HG03442 (cell line): ENCODE data around the gene GRIP2.

Source experiments
- ATAC-seq: cut with Tn5 transposase; IDR thresholded peaks from one replicate; pipeline ENCODE4 v1.9.1; 2021; ENCODE audit warnings: mild to moderate bottlenecking, moderate library complexity; ENCODE audit not compliant: unreplicated experiment

Gene GRIP2

GRCh38 chr3:14508505-14508819 is 31.7 kb downstream of the GRIP2 start:
- ATAC-seq = no peak

DNA sequence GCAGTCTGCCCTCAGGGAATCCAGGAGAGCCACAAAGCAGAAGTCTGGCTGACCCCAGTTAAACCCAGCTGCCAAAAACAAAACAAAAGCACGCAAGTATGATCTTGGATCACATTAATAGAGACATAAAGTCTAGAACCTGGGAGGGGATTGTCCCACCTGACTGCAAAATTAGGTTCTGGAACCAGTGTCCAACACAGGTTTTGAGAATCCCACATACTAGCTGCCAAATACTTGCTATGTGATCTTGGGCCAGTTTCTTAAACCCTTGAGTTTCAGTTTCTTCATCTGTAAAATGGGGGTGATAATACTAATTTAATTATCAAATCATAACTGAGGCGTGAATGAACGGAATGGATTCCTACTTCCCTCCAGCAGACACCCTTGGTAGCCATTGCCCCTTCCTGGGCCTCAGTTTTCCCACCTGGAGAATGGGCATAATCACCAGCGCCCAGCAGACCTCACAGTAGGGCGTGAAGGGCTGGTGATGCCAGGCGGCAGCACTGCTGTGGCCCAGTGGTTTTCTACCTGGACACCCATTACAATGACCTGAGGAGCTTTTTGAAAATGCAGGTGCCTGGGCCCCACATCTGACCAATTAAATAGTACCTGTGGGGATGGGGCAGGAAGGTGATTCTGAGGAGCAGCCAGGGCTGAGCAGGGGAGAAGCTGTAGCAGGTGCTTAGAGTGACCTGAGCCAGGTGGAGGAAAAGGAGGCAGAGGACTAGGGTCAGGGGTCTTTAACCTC is 32.2 kb downstream of the GRIP2 start:
- ATAC-seq = no peak

DNA sequence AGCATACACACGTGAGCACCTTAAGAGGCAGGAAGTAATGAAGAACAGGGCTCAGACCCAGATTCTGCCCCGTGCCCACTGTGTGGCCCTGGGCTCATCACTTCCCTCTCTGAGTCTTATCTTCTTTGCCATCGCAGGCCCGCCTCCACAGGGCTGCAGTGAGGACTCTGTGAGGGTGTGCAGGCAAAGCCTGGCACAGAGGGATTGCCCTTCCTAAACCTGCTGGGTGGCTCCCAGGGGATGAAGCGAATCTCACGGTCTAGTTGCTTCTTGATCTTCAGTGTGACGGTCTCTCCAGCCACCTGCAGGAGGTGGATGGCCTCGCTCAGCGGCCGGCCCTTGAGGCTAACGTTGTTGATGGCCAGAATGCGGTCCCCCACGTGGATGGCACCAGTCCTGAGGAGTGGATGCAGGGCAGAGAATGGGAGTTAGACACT is 32.8 kb downstream of the GRIP2 start:
- no peak for ATAC-seq

- ATAC-seq = no peak
Measured at GRCh38 chr3:14506626-14507304, 33.4 kb downstream of the GRIP2 start.

GRCh38 chr3:14505803-14506500 is 34.2 kb downstream of the GRIP2 start:
- ATAC-seq = no peak

GRCh38 chr3:14505001-14505802 is 34.9 kb downstream of the GRIP2 start:
- no peak for ATAC-seq

- no peak for ATAC-seq
Measured at GRCh38 chr3:14503706-14504065, 36.5 kb downstream of the GRIP2 start.

- ATAC-seq = no peak
Measured at GRCh38 chr3:14503033-14503705, 37.0 kb downstream of the GRIP2 start.

GRCh38 chr3:14502472-14502871 is 37.7 kb downstream of the GRIP2 start:
- ATAC-seq = no peak

DNA sequence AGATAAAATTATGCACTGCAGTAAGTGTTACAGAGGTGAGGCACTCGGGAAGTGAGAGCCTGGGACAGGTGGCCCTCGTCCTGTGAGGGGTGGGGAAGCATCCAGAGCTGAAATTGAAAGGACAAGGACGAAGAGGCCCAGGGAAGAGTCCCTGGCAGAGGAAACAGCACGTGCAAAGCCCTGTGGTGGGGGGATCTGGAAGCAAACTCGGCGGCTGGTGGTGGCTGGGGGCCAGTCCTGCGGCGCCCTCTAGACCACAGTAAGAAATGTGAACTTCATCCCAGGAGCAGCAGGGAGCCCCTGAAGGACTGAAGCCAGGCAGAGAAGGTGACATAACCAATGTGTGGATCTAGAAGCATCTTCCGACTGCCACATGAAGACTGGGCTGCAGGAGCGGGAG is 42.8 kb downstream of the GRIP2 start:
- no peak for ATAC-seq

- ATAC-seq = no peak
Measured at GRCh38 chr3:14496351-14496750, 43.8 kb downstream of the GRIP2 start.

DNA sequence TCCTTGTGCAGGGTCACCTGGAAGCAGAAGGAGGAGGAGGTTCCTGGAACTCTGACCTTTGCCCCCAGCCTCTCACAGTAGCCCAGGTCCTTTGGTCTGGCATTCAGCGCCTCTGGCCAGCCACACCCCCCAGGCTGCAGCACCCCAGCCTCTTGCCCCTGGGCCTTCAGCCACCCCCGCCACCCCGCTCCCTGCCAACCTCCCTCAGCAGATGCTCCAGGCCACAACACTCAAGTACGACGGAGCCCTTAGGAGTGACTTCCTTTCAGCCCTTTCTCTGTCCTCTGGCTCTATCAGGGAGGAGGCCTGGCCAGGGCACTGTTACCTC is 45.2 kb downstream of the GRIP2 start:
- ATAC-seq = no peak

DNA sequence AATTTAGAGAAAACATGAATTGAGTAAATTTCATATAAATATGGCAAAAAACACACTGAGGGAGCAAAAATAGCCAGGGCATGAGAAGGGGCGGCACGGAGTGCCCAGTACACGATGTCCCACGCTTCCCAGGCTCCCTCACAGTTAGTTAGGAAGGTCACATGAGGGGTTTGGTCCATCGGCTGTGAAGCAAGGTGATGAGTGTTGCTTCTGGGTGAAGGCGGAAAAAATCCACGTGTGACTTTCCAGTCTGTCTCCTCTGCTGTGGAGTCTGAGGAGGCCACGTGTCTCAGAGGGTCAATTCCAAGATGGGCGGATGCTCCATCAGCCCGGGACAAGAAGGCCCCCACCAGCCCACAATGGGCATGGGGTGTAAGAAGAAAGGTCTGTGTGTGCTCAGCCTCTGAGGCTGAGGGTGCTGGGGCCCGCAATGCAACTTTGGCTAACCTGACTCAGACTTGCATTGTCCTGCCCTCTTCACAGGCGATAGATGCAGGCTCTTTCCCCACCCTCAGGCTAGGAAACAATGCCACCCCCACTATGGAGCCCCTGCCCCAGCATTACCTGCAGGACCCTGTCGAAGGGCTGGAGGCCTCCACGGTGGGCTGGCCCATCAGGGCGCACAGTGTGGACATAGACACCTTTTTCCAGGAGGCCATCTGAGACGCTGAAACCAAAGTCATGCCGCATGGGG is 45.7 kb downstream of the GRIP2 start:
- no peak for ATAC-seq

- no peak for ATAC-seq
Measured at GRCh38 chr3:14492948-14493881, 46.9 kb downstream of the GRIP2 start.

DNA sequence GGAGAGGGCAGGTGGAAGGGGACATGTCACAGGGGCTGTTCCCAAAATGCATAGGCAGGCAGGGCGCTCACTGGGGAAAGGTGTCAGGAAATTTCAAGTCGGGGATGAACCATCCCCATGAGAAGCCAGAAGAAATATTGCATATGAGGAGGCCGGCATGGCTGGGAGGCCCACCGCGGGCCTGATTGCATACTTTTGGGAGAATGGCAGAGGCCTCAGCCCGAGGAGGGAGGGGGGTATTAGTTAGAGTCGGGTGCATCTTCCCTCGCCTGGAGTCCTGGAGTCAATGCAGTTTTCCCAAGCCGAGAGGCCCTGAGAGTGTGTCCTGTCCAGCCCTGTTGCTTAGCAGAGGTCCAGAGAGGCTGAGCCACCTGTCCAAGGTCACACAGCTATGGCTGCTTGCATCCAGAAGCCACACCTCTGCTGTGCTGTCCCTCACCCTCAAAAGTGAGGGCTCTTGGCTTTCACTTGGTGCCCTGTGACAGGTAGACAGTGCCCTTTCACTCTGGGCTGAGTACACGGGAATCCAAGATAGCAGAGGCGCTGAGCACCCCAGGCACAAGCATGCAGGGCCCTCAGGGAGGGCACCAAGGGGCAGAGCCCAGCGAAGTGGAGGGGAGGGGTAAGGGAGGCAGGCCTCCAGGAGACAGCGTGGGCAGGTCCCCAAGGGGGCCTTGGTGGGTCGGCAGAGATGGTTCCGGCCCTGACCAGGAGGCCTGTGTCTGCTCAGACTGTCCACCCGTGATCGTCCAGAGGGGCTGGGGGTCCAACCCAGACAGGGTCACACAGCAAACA is 48.5 kb downstream of the GRIP2 start:
- ATAC-seq = no peak

DNA sequence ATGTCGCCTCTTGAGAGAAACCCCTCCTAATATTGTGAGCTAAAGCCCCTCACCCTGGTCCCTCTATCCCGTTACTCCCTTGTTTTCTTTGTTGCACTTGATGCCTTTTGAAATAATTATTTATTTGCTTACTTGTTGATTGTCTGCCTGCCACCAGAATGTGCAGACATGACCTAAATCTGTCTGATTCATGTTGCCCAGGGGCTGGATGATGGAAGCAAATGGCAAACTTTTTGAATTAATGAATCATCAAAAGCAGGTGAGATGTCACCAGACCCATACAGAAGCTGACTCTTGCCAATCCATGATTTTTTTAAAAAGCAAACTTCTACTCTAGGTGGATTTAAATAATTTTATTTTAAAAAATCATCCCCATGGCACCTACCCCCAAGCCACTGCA is 49.3 kb downstream of the GRIP2 start:
- ATAC-seq = no peak

- ATAC-seq = no peak
Measured at GRCh38 chr3:14490255-14490654, 49.9 kb downstream of the GRIP2 start.

DNA sequence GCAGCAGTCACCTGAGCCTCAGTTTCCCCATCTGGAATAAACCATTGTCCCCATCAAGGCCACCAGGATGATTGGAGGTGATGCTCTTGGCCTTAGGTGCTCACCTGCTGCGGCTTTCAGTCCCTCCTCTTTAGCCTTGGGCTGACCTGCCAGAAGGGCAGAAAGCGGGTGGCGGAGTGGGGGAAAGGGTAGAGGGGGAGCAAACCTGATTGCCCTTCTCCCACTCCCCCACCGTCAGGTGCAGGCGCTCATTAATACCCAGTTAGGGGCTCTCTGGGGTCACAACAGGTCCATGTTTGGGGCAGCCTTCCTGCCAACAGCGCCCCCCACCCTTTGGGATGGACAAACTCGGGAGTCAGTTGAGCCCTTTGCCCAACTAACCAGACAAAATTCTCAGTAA is 50.5 kb downstream of the GRIP2 start:
- no peak for ATAC-seq
